Lower leg skin (tissue), 4 donors: Measurements from ENCODE around the gene POU4F2. TPM values are rescaled to one million over a fixed set of nuclear protein-coding genes. Genes with fewer than 3 reads are reported as not detected.

Experiments
- DNase-seq, 2 donors: peaks; one replicate each; pipeline ENCODE4 v3.0.0-alpha.2; 2019; ENCODE audit warnings: low spot score in 2 of 2
- H3K4me3 ChIP-seq: fragments of 200-600 bp; sonication (generic); 2 replicates; pipeline ENCODE4 v1.5.1; 2017; ENCODE audit warnings: mild to moderate bottlenecking, low read depth; ENCODE audit not compliant: poor library complexity, severe bottlenecking
- POLR2A ChIP-seq, 2 donors: fragments of 450-650 bp; IDR thresholded peaks; one replicate each; pipeline ENCODE4 v1.6.1; 2016 to 2017; ENCODE audit warnings: antibody characterized with exemption in 2 of 2, mild to moderate bottlenecking in 1 of 2, moderate library complexity in 1 of 2
- WGBS, 2 donors: methylation state at CpG; one replicate each; pipeline ENCODE4 v1.1.5; 2018; 5-methylcytosine and 5-hydroxymethylcytosine counted together
- intact Hi-C: fragments of 100-400 bp; cut with DNase I; formaldehyde crosslinking; loops from one replicate; pipeline ENCODE4 v1.15.0; 2023; ENCODE audit warnings: low total_unique reads
- total RNA-seq, 4 donors: library from RNA; depleted of rRNA; stranded (reverse); fragments of >200 nt; gene quantifications; one replicate each; pipeline ENCODE4 v1.1.0, GENCODE V29; 2016
- TF ChIP-seq, protein P1 (sequence below), 3 donors: fragments of 450-650 bp; IDR thresholded peaks; one replicate each; pipeline ENCODE4 v1.5.1; 2016; ENCODE audit warnings: antibody characterized with exemption in 3 of 3, mild to moderate bottlenecking in 3 of 3, moderate library complexity in 2 of 3

POU4F2 gene
- total RNA-seq, 4 donors from 2014 or later = not detected

DNA sequence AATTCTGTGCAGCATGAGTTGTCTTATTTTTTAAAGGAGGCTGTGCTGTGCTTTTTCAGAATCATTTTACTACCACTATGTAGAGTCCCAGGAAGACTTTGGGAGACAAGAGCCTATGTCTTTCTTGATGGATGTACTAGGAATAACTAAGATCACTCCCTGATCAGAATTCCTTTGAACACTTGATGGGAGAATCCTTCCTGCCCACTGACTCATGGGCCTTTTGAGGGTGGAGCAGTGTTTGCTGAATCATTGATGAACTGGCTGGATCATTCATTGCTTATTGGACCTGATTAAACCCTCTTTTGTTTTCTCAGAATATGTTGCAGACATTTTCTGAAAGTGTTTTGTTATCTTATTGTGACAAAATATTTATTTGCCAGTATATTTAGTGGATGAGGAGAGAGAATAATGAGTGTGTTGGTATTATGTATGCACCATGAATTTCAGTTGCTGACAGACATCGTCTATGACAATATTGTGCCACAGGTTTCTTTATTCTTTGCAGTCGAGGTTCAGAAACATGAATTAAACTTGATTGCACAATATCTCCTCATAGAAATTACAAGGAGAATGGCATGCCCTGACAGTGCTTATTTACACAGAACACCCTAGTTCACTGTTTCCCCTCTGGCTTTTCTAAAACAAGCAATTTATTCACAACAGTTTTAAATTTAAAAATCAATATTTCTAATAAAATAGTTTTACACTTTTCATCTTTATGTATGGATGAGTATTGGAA is 36.3 kb downstream of the POU4F2 start:
- TF ChIP-seq, protein P1, sequence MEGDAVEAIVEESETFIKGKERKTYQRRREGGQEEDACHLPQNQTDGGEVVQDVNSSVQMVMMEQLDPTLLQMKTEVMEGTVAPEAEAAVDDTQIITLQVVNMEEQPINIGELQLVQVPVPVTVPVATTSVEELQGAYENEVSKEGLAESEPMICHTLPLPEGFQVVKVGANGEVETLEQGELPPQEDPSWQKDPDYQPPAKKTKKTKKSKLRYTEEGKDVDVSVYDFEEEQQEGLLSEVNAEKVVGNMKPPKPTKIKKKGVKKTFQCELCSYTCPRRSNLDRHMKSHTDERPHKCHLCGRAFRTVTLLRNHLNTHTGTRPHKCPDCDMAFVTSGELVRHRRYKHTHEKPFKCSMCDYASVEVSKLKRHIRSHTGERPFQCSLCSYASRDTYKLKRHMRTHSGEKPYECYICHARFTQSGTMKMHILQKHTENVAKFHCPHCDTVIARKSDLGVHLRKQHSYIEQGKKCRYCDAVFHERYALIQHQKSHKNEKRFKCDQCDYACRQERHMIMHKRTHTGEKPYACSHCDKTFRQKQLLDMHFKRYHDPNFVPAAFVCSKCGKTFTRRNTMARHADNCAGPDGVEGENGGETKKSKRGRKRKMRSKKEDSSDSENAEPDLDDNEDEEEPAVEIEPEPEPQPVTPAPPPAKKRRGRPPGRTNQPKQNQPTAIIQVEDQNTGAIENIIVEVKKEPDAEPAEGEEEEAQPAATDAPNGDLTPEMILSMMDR (IDR thresholded peaks at IDR 0.05) = no peak
- TF ChIP-seq POLR2A (IDR thresholded peaks at IDR 0.05) = no peak
- WGBS, 2 donors = 51 to 57% methylated on average over 2 of the region's 2 CpGs
- intact Hi-C loops = no loop called here
- no peak overlapping the region for H3K4me3 ChIP-seq
- DNase-seq = no peak

Other genes with a start within 250 kb of the POU4F2 start
- gene SLC10A7, start 117.0 kb upstream of the POU4F2 start, total RNA-seq = 10 to 100 TPM in 2 of 4 donors, 1 to 10 TPM in 2; 5.5 to 11.0 (median 8.8) TPM